Measurements from ENCODE around the gene ZNF277.
"Not testable (repeated sequence)": the region's sequence is repeated elsewhere in the genome, so short reads cannot be mapped to it uniquely, and the experiment has no call there.

- TF ChIP-seq CTCF (IDR thresholded peaks at IDR 0.05); POLR2A (IDR thresholded peaks at IDR 0.05); POLR2AphosphoS5 (IDR thresholded peaks at IDR 0.05; ENCODE audit: insufficient read depth in 1 of 2, low read depth in 1 of 2): not testable (repeated sequence)
Observed at GRCh38 chr7:112316803-112317202, 110.3 kb downstream of the ZNF277 start.

All from vagina (tissue), 2 donors.